MCF 10A (cell line): Measurements from ENCODE around the gene GRB14. TPM values are rescaled to one million over a fixed set of nuclear protein-coding genes. Genes with fewer than 3 reads are reported as not detected.
"Not testable (repeated sequence)": the region's sequence is repeated elsewhere in the genome, so short reads cannot be mapped to it uniquely, and the experiment has no call there.

Experiments used
- BruUV-seq: library from RNA; stranded (reverse); fragments of 400-500 nt; replicated peaks from 2 replicates; lab custom pipeline; 2021; lab: Mats Ljungman, UMichigan
- CTCF ChIA-PET: fragments of 300-600 bp; sonication (Branson Sonifier 250); formaldehyde crosslinking; extraction: SDS; loops from one replicate; lab custom pipeline; 2021; ENCODE audit warnings: antibody characterized with exemption, inconsistent platforms; lab: Yijun Ruan, JAX
- POLR2A ChIA-PET: fragments of 300-600, 350-650 bp; sonication (Branson Sonifier 250); formaldehyde crosslinking; extraction: SDS; loops from one replicate; lab custom pipeline; 2020; ENCODE audit warnings: antibody characterized with exemption, inconsistent platforms; lab: Yijun Ruan, JAX
- DNase-seq: peaks from one replicate; pipeline ENCODE4 v3.0.0-alpha.2; 2018; ENCODE audit not compliant: unreplicated experiment
- H3K27ac Mint-ChIP-seq: one replicate; pipeline ENCODE4 v1.8.0; 2022; ENCODE audit warnings: mild to moderate bottlenecking, low read depth, mixed read lengths; ENCODE audit not compliant: unreplicated experiment
- H3K27me3 Mint-ChIP-seq: one replicate; pipeline ENCODE4 v1.8.0; 2022; ENCODE audit warnings: mixed read lengths; ENCODE audit not compliant: insufficient read depth, unreplicated experiment
- H3K36me3 Mint-ChIP-seq: one replicate; pipeline ENCODE4 v1.8.0; 2022; ENCODE audit warnings: mild to moderate bottlenecking, moderate library complexity, mixed read lengths; ENCODE audit not compliant: insufficient read depth, unreplicated experiment
- H3K4me1 Mint-ChIP-seq: one replicate; pipeline ENCODE4 v1.8.0; 2022; ENCODE audit warnings: mixed read lengths; ENCODE audit not compliant: insufficient read depth, unreplicated experiment
- H3K4me3 Mint-ChIP-seq: one replicate; pipeline ENCODE4 v1.8.0; 2022; ENCODE audit warnings: mild to moderate bottlenecking, moderate library complexity, mixed read lengths; ENCODE audit not compliant: unreplicated experiment
- H3K9me3 Mint-ChIP-seq: one replicate; pipeline ENCODE4 v1.8.0; 2022; ENCODE audit warnings: mixed read lengths; ENCODE audit not compliant: unreplicated experiment
- CTCF ChIP-seq: fragments of 200-600 bp; IDR thresholded peaks from one replicate; pipeline ENCODE4 v1.8.0; 2022; ENCODE audit warnings: antibody characterized with exemption, mild to moderate bottlenecking; ENCODE audit not compliant: unreplicated experiment
- intact Hi-C: fragments of 100-400 bp; cut with micrococcal nuclease; formaldehyde crosslinking; loops from 2 replicates; pipeline ENCODE4 v1.14.1; 2022
- total RNA-seq: library from RNA; stranded (reverse); gene quantifications from 2 replicates; pipeline ENCODE4 v1.2.3, GENCODE V29; 2022

Gene GRB14
- total RNA-seq, 1 experiment from 2014 or later = 2.0 TPM

- Mint-ChIP-seq H3K27ac (no peak overlapping the region), H3K4me3 (no peak overlapping the region), H3K4me1 (no peaks in the 10 kb centered on the region), H3K36me3 (no peaks in the 10 kb centered on the region), H3K27me3 (no peaks in the 10 kb centered on the region), H3K9me3 (no peaks in the 10 kb centered on the region)
- DNase-seq = no peak
- POLR2A ChIA-PET = interaction anchor here (0.6 to 0.8 kb wide), 2 partner anchors 11 to 1452 kb away, joined by 3 to 5 read pairs; no protein-coding TSS in a partner anchor
- intact Hi-C loops = loop anchor here (5.0 kb wide), 1 partner anchor 43 kb away; no protein-coding TSS in a partner anchor
- TF ChIP-seq CTCF = no peak
- no TSS peak for BruUV-seq
- CTCF ChIA-PET = no interaction called here
Measured at GRCh38 chr2:164474873-164475272, 146.4 kb downstream of the GRB14 start.

GRCh38 chr2:164473021-164473420, 148.3 kb downstream of the GRB14 start:
- Mint-ChIP-seq H3K36me3 (no peaks in the 10 kb centered on the region), H3K9me3 (no peaks in the 10 kb centered on the region), H3K4me1 (no peaks in the 10 kb centered on the region), H3K27ac (no peak overlapping the region), H3K27me3 (no peaks in the 10 kb centered on the region), H3K4me3 (no peak overlapping the region)
- intact Hi-C loops = no loop called here
- no peak for DNase-seq
- BruUV-seq = no TSS peak
- ChIA-PET CTCF (interaction anchor here (0.9 to 1.7 kb wide), 4 partner anchors 1289 to 1318 kb away, joined by 3 to 4 read pairs (median 4); no protein-coding TSS in a partner anchor), POLR2A (interaction anchor here (0.7 kb wide), 1 partner anchor 23 kb away, joined by 3 read pairs; no protein-coding TSS in a partner anchor)
- TF ChIP-seq CTCF = no peak

- intact Hi-C loops, H3K9me3 Mint-ChIP-seq, DNase-seq, BruUV-seq, H3K27ac Mint-ChIP-seq, H3K4me1 Mint-ChIP-seq, H3K27me3 Mint-ChIP-seq, H3K4me3 Mint-ChIP-seq, POLR2A ChIA-PET, H3K36me3 Mint-ChIP-seq: not testable (repeated sequence)
- CTCF ChIA-PET = interaction anchor here (0.6 to 0.8 kb wide), 2 partner anchors 14 to 34 kb away, joined by 3 read pairs; no protein-coding TSS in a partner anchor
Measured at GRCh38 chr2:164465047-164465446, 156.2 kb downstream of the GRB14 start.

- no TSS peak for BruUV-seq
- no peak for DNase-seq
- ChIA-PET CTCF (no interaction called here), POLR2A (interaction anchor here (0.7 to 1.0 kb wide), 2 partner anchors 13 to 20 kb away, joined by 3 read pairs; no protein-coding TSS in a partner anchor)
- H3K27ac Mint-ChIP-seq = no peak overlapping the region
- no peaks in the 10 kb centered on the region for H3K9me3 Mint-ChIP-seq
- H3K4me3 Mint-ChIP-seq = no peak overlapping the region
- TF ChIP-seq CTCF = no peak
- H3K4me1 Mint-ChIP-seq = no peaks in the 10 kb centered on the region
- H3K36me3 Mint-ChIP-seq = no peaks in the 10 kb centered on the region
- intact Hi-C loops = no loop called here
- no peaks in the 10 kb centered on the region for H3K27me3 Mint-ChIP-seq
Measured at GRCh38 chr2:164464376-164464775, 156.9 kb downstream of the GRB14 start.
